Stimulated activated naive B cell treated with anti-CD40 and anti-IgM and Interleukin-4, amounts not matched to agents 10 μg/mL and 1 μg/mL and 100 μg/mL, for 72 hours (primary cell): ENCODE data around the gene TSPAN14.
"Not testable (repeated sequence)": the region's sequence is repeated elsewhere in the genome, so short reads cannot be mapped to it uniquely, and the experiment has no call there.

Experiments used
- ATAC-seq, 2 donors: fragments of 150-1000 bp; cut with Tn5 transposase; replicated peaks; 2 replicates each; pipeline ENCODE4 v1.10.0; 2021; ENCODE audit warnings: moderate library complexity in 1 of 2
- DNase-seq: peaks from one replicate; pipeline ENCODE4 v3.0.0; 2021
- H3K27ac Mint-ChIP-seq: one replicate; pipeline ENCODE4 v1.8.0; 2022; ENCODE audit warnings: mild to moderate bottlenecking, mixed read lengths
- H3K27me3 Mint-ChIP-seq, 2 donors: one replicate each; pipeline ENCODE4 v1.8.0; 2022; ENCODE audit warnings: mixed read lengths in 2 of 2
- H3K36me3 Mint-ChIP-seq, 2 donors: one replicate each; pipeline ENCODE4 v1.8.0; 2022; ENCODE audit warnings: mixed read lengths in 2 of 2, mild to moderate bottlenecking in 1 of 2
- H3K4me1 Mint-ChIP-seq, 2 donors: one replicate each; pipeline ENCODE4 v1.8.0; 2022; ENCODE audit warnings: mixed read lengths in 2 of 2, mild to moderate bottlenecking in 1 of 2
- H3K4me3 Mint-ChIP-seq, 2 donors: one replicate each; pipeline ENCODE4 v1.8.0; 2022; ENCODE audit warnings: mild to moderate bottlenecking in 2 of 2, mixed read lengths in 2 of 2, moderate library complexity in 1 of 2
- H3K9me3 Mint-ChIP-seq, 2 donors: one replicate each; pipeline ENCODE4 v1.8.0; 2022; ENCODE audit warnings: mixed read lengths in 2 of 2, mild to moderate bottlenecking in 1 of 2

TSPAN14 gene

DNA sequence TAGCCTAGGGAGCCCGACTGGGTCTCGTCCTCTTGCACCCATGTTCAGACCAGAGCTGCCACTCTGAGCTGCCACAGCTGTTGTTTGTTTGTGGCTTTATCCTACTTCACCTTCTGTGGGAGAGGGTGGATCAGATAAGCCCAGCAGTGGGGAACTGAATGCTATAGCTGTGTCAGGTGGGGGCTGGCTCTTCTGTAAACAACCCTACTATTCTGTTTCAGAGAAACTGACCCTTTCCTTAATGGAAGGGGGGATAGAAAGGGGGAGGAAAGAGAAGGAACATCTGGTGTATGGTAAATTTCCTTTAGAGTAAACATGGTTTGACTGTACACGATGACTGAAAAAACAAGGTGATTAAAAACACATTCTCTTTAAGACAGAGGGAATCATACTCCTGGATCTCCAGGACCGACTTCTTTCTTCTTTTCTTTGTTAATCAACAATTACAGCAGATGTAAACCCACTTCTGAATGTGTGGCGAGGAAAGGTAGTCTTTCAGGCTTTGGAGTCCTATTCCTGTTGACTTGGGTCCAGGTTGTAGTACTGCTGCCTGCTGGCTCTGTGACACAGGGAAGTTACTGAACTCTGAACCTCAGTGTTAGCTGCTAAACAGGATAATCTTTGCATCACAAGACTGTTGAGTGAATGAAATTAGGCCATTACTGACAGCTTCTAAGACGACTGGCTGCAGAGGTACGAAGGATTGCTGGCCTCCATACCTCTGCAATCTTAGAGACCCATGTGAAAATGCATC is 39.8 kb upstream of the TSPAN14 start:
- H3K27ac Mint-ChIP-seq, result peak overlapping the region; percentile 32
- no peaks in the 10 kb centered on the region for H3K27me3 Mint-ChIP-seq
- H3K36me3 Mint-ChIP-seq, result peaks cover 3 to 5% of the 10 kb centered on the region in 2 donors
- no peak for DNase-seq
- peaks cover 21 to 37% of the 10 kb centered on the region in 2 donors for H3K4me1 Mint-ChIP-seq
- H3K4me3 Mint-ChIP-seq, result no peak overlapping the region
- H3K9me3 Mint-ChIP-seq, result no peaks in the 10 kb centered on the region
- no peak for ATAC-seq

DNA sequence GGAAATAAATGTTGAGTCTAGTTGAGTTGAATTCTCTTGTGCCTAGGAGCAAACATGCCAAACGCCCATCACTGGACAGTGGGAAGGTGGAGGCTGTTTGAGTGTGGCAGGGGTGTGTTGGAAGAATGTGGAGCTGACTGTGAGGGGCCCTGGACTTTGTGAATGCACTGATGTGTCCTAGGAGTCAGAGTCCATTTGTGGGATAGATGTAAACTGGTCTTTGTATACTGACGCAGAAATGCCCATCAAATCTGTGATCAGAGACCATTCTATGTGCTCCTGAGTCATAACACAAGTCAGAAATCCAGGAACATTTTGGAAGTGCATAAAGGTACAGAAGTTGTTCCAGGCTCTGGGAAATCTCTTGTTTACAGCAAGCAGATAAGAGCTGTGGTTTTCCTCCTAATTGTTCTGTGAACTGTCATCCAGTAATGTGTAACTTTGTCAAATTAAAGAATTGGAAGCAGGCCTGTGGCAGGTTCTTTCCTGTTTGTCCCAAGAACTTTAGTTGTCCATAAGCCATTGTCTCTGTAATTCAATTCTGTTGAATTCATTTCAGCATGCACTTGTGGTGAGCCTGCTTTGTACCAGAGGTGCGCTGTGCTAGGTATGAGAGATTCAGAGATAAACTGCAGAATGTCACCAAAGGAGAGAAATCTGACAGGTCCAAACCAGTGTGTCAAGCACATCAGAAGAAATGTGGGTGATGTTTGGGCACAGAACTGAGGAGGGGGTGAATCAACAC is 38.2 kb upstream of the TSPAN14 start:
- ATAC-seq (no peak), DNase-seq (no peak)
- Mint-ChIP-seq H3K27me3 (no peaks in the 10 kb centered on the region), H3K9me3 (no peaks in the 10 kb centered on the region), H3K4me3 (no peak overlapping the region), H3K27ac (no peak overlapping the region), H3K4me1 (peaks cover 22 to 45% of the 10 kb centered on the region in 2 donors), H3K36me3 (peaks cover 4 to 6% of the 10 kb centered on the region in 2 donors)

DNA sequence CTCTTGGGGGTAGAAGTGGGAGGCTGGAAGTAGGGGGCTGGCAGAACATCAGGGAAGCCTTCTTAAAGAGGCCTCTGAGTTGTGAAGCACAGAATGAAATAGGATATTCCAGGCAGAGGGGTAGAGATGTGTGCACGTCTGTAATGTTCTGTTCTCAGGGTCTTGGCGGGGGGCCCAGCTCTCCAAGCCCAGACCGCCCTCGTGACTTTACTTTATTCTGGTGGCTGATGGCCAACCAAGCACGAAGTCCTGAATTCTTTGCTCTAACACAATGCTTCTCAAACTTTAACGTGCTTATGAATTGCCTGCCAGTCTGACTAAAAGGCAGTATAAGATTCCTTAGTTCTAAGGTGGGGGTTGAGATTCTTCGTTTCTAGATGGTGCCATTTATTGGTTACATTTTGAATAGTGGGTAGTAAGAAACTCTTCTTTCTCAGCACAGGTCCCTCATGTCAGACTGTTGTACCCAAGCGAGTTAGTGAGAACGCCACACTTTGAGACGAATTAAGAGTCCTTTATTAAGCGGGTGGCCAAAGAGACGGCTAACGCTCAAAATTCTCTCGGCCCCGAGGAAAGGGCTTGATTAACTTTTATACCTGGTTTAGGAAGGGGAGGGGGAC is 37.5 kb upstream of the TSPAN14 start:
- no peaks in the 10 kb centered on the region for H3K9me3 Mint-ChIP-seq
- no peak overlapping the region for H3K4me3 Mint-ChIP-seq
- peaks cover 25 to 49% of the 10 kb centered on the region in 2 donors for H3K4me1 Mint-ChIP-seq
- no peaks in the 10 kb centered on the region for H3K27me3 Mint-ChIP-seq
- ATAC-seq, result no peak
- H3K27ac Mint-ChIP-seq, result no peak overlapping the region
- peaks cover 4 to 6% of the 10 kb centered on the region in 2 donors for H3K36me3 Mint-ChIP-seq
- DNase-seq, result no peak

- not testable (repeated sequence) for DNase-seq, ATAC-seq, H3K36me3 Mint-ChIP-seq, H3K27ac Mint-ChIP-seq, H3K27me3 Mint-ChIP-seq, H3K9me3 Mint-ChIP-seq, H3K4me3 Mint-ChIP-seq
- H3K4me1 Mint-ChIP-seq, result peaks cover 27 to 54% of the 10 kb centered on the region in 2 donors
These were observed 36.9 kb upstream of the TSPAN14 start for GRCh38 chr10:80417256-80417655.

- Mint-ChIP-seq H3K27ac (no peak overlapping the region), H3K9me3 (no peaks in the 10 kb centered on the region), H3K4me3 (peak overlapping the region in 1 of 2 donors; percentile 44), H3K4me1 (peaks cover 22 to 49% of the 10 kb centered on the region in 2 donors), H3K36me3 (peaks cover 21 to 30% of the 10 kb centered on the region in 2 donors), H3K27me3 (no peaks in the 10 kb centered on the region)
- DNase-seq (no peak), ATAC-seq (no peak)
These were observed 32.9 kb upstream of the TSPAN14 start for GRCh38 chr10:80421050-80421706.

DNA sequence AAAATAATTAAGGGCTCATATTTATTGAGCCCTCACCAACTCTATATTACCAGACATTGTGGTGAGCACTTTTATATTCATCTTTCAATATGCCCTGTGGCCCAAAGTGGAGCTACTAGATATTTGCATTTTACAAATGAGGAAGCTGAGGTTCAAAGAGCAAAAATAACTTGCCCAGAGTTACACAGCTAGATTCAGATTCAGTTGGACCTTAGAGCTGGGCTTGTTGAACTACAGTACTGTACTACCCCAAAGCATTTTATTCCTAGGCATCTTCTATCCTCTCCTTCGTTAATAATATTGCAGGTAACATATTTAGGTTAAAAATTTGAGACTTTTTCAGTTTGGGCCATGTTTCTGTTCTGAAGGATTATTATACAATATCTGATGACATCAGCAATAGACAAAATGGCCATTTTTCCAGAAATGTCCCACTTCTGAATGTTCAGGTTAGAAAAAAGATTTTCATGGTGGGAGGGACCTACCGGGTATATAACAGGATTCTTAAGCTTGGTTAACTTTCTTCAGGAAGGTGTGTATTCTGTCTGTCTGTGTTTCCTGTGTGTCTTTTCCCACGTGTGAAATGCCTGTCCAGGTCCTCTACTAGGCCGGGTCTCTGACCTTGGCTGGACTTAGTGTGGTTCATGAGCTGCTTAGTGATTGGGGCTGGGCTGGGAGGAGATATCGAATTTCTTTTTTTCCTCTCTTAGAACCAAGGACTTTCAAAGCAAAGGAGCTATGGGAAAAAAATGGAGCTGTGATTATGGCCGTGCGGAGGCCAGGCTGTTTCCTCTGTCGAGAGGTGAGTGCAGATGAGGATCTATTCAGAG is 32.2 kb upstream of the TSPAN14 start:
- ATAC-seq (peak; percentile 91 to 93), DNase-seq (no peak)
- Mint-ChIP-seq H3K36me3 (peaks cover 24 to 34% of the 10 kb centered on the region in 2 donors), H3K9me3 (no peaks in the 10 kb centered on the region), H3K27ac (peak overlapping the region; percentile 81), H3K4me3 (no peak overlapping the region), H3K27me3 (no peaks in the 10 kb centered on the region), H3K4me1 (peaks cover 22 to 49% of the 10 kb centered on the region in 2 donors)

DNA sequence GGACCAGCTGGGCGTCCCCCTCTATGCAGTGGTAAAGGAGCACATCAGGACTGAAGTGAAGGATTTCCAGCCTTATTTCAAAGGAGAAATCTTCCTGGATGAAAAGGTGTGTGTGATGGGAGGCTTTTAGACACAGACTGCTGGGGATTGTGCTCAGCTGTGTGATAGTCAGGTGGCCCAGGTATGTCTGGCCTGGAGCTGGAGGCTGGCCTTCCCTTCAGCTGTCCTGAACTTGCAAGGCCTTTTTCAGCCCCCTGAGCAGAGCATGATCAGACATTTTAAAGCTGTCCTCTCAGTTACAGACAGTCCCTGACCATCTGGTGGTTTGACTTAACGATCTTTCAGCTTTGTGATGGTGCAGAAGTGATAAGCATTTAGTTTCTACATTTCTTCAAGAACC is 28.2 kb upstream of the TSPAN14 start:
- Mint-ChIP-seq H3K9me3 (no peaks in the 10 kb centered on the region), H3K36me3 (peaks cover 47 to 54% of the 10 kb centered on the region in 2 donors), H3K4me3 (no peak overlapping the region), H3K27ac (no peak overlapping the region), H3K27me3 (no peaks in the 10 kb centered on the region), H3K4me1 (peaks cover 14 to 32% of the 10 kb centered on the region in 2 donors)
- no peak for ATAC-seq
- no peak for DNase-seq

GRCh38 chr10:80427541-80427940 is 26.6 kb upstream of the TSPAN14 start:
- ATAC-seq (no peak), DNase-seq (no peak)
- H3K27me3 Mint-ChIP-seq, result no peaks in the 10 kb centered on the region
- peaks cover 6 to 16% of the 10 kb centered on the region in 2 donors for H3K4me1 Mint-ChIP-seq
- no peak overlapping the region for H3K4me3 Mint-ChIP-seq
- no peak overlapping the region for H3K27ac Mint-ChIP-seq
- peaks cover 48 to 56% of the 10 kb centered on the region in 2 donors for H3K36me3 Mint-ChIP-seq
- H3K9me3 Mint-ChIP-seq, result no peaks in the 10 kb centered on the region

GRCh38 chr10:80429521-80429973 is 24.6 kb upstream of the TSPAN14 start:
- no peak for ATAC-seq
- DNase-seq, result no peak

DNA sequence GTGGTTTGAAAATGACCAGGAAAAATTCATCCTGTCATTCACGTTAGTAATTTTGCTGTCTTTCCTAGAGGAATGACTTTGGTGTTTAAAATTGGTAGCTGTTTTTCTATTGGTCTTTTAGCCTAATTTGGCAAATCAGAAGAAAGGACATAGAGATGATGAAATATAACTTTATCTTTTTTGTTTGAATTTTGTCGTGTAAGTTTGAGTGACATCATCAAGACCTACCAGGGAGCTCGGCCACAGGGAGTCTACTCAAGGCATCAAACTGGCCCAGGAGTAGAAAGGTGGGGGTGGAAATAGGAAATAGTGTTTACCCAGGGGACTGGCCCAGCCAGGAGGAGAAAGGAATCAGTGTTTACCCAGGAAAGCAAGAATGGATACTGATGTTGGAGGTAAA is 21.0 kb upstream of the TSPAN14 start:
- peaks cover 21 to 29% of the 10 kb centered on the region in 2 donors for H3K36me3 Mint-ChIP-seq
- no peaks in the 10 kb centered on the region for H3K27me3 Mint-ChIP-seq
- H3K4me3 Mint-ChIP-seq, result no peak overlapping the region
- H3K27ac Mint-ChIP-seq, result no peak overlapping the region
- no peak for ATAC-seq
- DNase-seq, result no peak
- H3K9me3 Mint-ChIP-seq, result no peaks in the 10 kb centered on the region
- H3K4me1 Mint-ChIP-seq, result peaks cover 0 to 5% of the 10 kb centered on the region in 2 donors

More at GRCh38 chr10:80429521-80429973, 24.6 kb upstream of the TSPAN14 start:
- peaks cover 40 to 58% of the 10 kb centered on the region in 2 donors for H3K36me3 Mint-ChIP-seq
- H3K27me3 Mint-ChIP-seq, result no peaks in the 10 kb centered on the region
- no peak overlapping the region for H3K4me3 Mint-ChIP-seq
- H3K27ac Mint-ChIP-seq, result no peak overlapping the region
- no peaks in the 10 kb centered on the region for H3K9me3 Mint-ChIP-seq
- peaks cover 0 to 5% of the 10 kb centered on the region in 2 donors for H3K4me1 Mint-ChIP-seq

- H3K27me3 Mint-ChIP-seq, result no peaks in the 10 kb centered on the region
- H3K27ac Mint-ChIP-seq, result no peak overlapping the region
- H3K36me3 Mint-ChIP-seq, result peaks cover 7 to 14% of the 10 kb centered on the region in 2 donors
- no peaks in the 10 kb centered on the region for H3K4me1 Mint-ChIP-seq
- DNase-seq, result no peak
- no peaks in the 10 kb centered on the region for H3K9me3 Mint-ChIP-seq
- no peak overlapping the region for H3K4me3 Mint-ChIP-seq
- no peak for ATAC-seq
These were observed 17.5 kb upstream of the TSPAN14 start for GRCh38 chr10:80436446-80437098.

DNA sequence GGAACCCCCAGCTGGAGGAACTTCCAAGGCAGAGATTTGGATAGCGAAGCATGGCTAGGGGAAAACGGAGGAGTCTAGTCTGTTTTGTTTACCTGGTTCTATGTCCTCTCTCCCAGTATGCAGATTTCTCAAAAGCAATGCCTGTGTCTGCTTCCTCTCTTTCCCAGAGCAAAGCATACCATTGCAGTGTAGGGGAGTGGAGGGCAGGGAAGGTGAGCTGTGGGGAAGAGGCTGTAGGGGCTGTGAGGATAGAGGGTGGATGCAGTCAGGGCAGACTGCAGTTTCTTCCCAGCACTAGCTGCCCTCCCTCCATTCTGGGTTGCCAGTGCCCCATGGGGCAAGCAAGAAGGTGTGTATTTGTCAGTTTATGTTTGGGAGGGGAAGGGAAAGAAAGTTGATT is 16.9 kb upstream of the TSPAN14 start:
- ATAC-seq (no peak), DNase-seq (no peak)
- Mint-ChIP-seq H3K9me3 (no peaks in the 10 kb centered on the region), H3K4me3 (no peak overlapping the region), H3K27me3 (no peaks in the 10 kb centered on the region), H3K4me1 (no peaks in the 10 kb centered on the region), H3K36me3 (peaks cover 6 to 11% of the 10 kb centered on the region in 2 donors), H3K27ac (no peak overlapping the region)

- Mint-ChIP-seq H3K27ac (no peak overlapping the region), H3K9me3 (no peaks in the 10 kb centered on the region), H3K27me3 (peaks cover 0 to 5% of the 10 kb centered on the region in 2 donors), H3K36me3 (no peaks in the 10 kb centered on the region), H3K4me1 (peaks cover 9 to 14% of the 10 kb centered on the region in 2 donors), H3K4me3 (no peak overlapping the region)
- ATAC-seq (no peak), DNase-seq (no peak)
These were observed 12.3 kb upstream of the TSPAN14 start for GRCh38 chr10:80441831-80442230.
